Vagina (tissue), 2 donors: ENCODE results near the gene ZNF18.
A peak's percentile ranks its signal among the peaks of the same experiment; 100 is the strongest.

Experiments used
- CTCF ChIP-seq, 3 experiments: fragments of 450-650 bp in 2 of 3; fragments of 200-600 bp in 1 of 3; sonication (generic) in 1 of 3; IDR thresholded peaks; one replicate each; pipeline ENCODE4 v1.5.1; 2017 to 2019; ENCODE audit warnings: antibody characterized with exemption in 3 of 3, mild to moderate bottlenecking in 2 of 3, moderate library complexity in 2 of 3
- POLR2A ChIP-seq, 2 donors: fragments of 450-650 bp; IDR thresholded peaks; one replicate each; pipeline ENCODE4 v1.6.1; 2017; ENCODE audit warnings: antibody characterized with exemption in 2 of 2, mild to moderate bottlenecking in 2 of 2, moderate library complexity in 2 of 2
- POLR2AphosphoS5 ChIP-seq, 2 donors: sonication (generic); formaldehyde crosslinking; IDR thresholded peaks; one replicate each; pipeline ENCODE4 v1.9.0; 2017; ENCODE audit warnings: antibody characterized with exemption in 2 of 2, mild to moderate bottlenecking in 2 of 2, low read depth in 1 of 2; ENCODE audit not compliant: insufficient read depth in 1 of 2

- TF ChIP-seq CTCF (IDR thresholded peaks at IDR 0.05) (no peak), POLR2AphosphoS5 (IDR thresholded peaks at IDR 0.05; ENCODE audit: insufficient read depth in 1 of 2, low read depth in 1 of 2) (peak; percentile 34 to 68), POLR2A (IDR thresholded peaks at IDR 0.05) (peak in 1 of 2 donors; percentile 84)
These were observed 23.7 kb upstream of the ZNF18 start, which contains the start of gene MAP2K4 for GRCh38 chr17:12020642-12021622.
